Vagina (tissue), 2 donors: ENCODE measurements around the gene CTBP1. TPM values are rescaled to one million over a fixed set of nuclear protein-coding genes. Genes with fewer than 3 reads are reported as not detected.

ENCODE experiments used
- DNase-seq, 2 donors: peaks; one replicate each; pipeline ENCODE4 v3.0.0-alpha.2; 2017; ENCODE audit errors: extremely low spot score in 2 of 2
- H3K27ac ChIP-seq: fragments of 200-600 bp; sonication (generic); one replicate; pipeline ENCODE4 v1.5.1; 2019
- H3K27me3 ChIP-seq: fragments of 200-600 bp; sonication (generic); one replicate; pipeline ENCODE4 v1.5.1; 2019
- H3K36me3 ChIP-seq, 2 donors: fragments of 200-600 bp; sonication (generic); one replicate each; pipeline ENCODE4 v1.5.1; 2017 to 2019
- H3K4me1 ChIP-seq: fragments of 200-600 bp; sonication (generic); one replicate; pipeline ENCODE4 v1.5.1; 2019
- H3K4me3 ChIP-seq, 2 donors: fragments of 200-600 bp; sonication (generic); 1 replicate in 1 of 2; 2 replicates in 1 of 2; pipeline ENCODE4 v1.5.1; 2016 to 2019
- H3K9me3 ChIP-seq: fragments of 200-600 bp; sonication (generic); one replicate; pipeline ENCODE4 v1.5.1; 2019
- POLR2A ChIP-seq, 2 donors: fragments of 450-650 bp; IDR thresholded peaks; one replicate each; pipeline ENCODE4 v1.6.1; 2017; ENCODE audit warnings: antibody characterized with exemption in 2 of 2, mild to moderate bottlenecking in 2 of 2, moderate library complexity in 2 of 2
- POLR2AphosphoS5 ChIP-seq, 2 donors: sonication (generic); formaldehyde crosslinking; IDR thresholded peaks; one replicate each; pipeline ENCODE4 v1.9.0; 2017; ENCODE audit warnings: antibody characterized with exemption in 2 of 2, mild to moderate bottlenecking in 2 of 2, low read depth in 1 of 2; ENCODE audit not compliant: insufficient read depth in 1 of 2
- intact Hi-C: fragments of 100-400 bp; cut with DNase I; formaldehyde crosslinking; loops from one replicate; pipeline ENCODE4 v1.15.1; 2023
- total RNA-seq: library from RNA; depleted of rRNA; stranded (reverse); fragments of >200 nt; gene quantifications from one replicate; pipeline ENCODE4 v1.2.3, GENCODE V29; 2016
- TF ChIP-seq, protein P1 (sequence below), 3 experiments: fragments of 450-650 bp in 2 of 3; fragments of 200-600 bp in 1 of 3; sonication (generic) in 1 of 3; IDR thresholded peaks; one replicate each; pipeline ENCODE4 v1.5.1; 2017 to 2019; ENCODE audit warnings: antibody characterized with exemption in 3 of 3, mild to moderate bottlenecking in 2 of 3, moderate library complexity in 2 of 3

The CTBP1 gene
- total RNA-seq, 1 donor from 2014 or later: 93.1 TPM

DNA sequence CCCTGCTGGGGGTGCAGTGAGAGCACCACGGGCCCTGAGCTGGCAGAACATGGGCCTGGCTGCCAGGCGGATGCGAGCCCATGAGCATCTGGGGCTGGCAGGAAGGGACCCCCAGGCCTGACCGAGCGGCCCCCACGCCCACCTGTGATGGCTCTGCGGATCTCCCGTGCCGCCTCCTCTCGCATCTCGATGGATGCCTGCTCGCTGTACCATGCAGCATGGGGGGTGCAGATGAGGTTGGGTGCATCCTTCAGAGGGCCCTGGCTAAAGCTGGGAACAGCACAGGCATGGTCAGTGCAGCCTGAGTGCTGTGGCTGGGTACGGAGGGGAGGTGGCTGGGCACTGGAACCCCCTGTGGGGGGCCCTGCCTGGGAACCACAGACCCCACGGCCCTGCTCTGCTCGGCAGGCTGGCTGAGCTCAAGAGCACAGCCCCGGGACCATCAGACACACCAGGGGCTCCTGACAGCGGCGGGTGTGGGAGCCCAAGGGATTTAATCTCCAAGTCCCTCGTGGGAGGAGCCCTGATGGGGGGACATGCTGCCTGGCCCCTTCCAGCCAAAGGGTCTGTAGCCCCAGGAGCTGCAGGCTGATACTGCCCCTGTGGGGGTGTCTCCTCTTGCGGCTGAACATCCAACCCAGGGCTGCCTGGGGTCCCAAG is 35.5 kb downstream of the CTBP1 start:
- peaks cover 0 to 24% of the 10 kb centered on the region in 2 donors for H3K36me3 ChIP-seq
- H3K4me1 ChIP-seq: peaks cover 79% of the 10 kb centered on the region
- TF ChIP-seq POLR2AphosphoS5 (IDR thresholded peaks at IDR 0.05; ENCODE audit: insufficient read depth in 1 of 2, low read depth in 1 of 2) (no peak), POLR2A (IDR thresholded peaks at IDR 0.05) (no peak)
- TF ChIP-seq, protein P1, sequence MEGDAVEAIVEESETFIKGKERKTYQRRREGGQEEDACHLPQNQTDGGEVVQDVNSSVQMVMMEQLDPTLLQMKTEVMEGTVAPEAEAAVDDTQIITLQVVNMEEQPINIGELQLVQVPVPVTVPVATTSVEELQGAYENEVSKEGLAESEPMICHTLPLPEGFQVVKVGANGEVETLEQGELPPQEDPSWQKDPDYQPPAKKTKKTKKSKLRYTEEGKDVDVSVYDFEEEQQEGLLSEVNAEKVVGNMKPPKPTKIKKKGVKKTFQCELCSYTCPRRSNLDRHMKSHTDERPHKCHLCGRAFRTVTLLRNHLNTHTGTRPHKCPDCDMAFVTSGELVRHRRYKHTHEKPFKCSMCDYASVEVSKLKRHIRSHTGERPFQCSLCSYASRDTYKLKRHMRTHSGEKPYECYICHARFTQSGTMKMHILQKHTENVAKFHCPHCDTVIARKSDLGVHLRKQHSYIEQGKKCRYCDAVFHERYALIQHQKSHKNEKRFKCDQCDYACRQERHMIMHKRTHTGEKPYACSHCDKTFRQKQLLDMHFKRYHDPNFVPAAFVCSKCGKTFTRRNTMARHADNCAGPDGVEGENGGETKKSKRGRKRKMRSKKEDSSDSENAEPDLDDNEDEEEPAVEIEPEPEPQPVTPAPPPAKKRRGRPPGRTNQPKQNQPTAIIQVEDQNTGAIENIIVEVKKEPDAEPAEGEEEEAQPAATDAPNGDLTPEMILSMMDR (IDR thresholded peaks at IDR 0.05): no peak
- DNase-seq: no peak
- H3K27ac ChIP-seq: no peak overlapping the region
- no peaks in the 10 kb centered on the region for H3K27me3 ChIP-seq
- no peak overlapping the region for H3K4me3 ChIP-seq
- intact Hi-C loops: no loop called here
- H3K9me3 ChIP-seq: no peaks in the 10 kb centered on the region

DNA sequence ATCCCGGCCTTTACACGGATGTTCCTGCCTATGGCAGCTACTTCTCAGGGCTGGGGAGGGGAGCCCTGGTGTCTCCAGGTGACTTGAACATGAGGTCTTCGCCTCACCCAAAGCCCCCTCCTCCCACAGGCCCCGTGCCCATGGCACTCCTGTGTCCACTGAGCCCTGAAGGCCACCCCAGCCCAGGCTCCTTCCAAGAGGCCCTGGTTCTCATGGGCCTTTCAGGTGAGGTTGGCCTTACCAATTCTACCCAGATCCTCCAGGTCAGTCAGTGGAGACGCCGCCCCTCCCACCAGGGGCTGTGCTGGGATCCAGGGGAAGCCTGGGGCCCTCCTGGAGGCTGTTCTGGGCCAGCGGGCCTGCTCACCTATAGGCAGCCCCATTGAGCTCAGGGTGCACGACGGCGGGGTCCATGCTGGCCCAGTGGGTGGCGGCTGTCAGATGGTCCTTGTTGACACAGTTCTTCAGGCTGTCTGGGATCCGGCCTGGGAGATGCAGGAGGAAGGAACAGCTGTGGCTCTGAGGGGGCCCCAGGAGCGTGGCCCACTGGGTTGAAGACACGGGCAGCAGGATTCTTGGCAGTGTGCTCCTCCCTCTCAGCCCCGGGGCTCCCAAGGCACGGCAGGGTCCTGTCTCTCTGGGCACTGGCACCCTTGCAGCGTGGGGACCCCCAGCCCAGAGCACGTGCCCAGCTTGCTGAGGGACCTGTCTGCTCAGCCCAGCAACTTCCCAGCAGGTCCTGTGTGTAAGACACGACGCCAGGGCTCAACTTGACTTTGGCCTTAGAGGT is 36.2 kb downstream of the CTBP1 start:
- DNase-seq: no peak
- TF ChIP-seq, protein P1 (IDR thresholded peaks at IDR 0.05): no peak
- TF ChIP-seq POLR2AphosphoS5 (IDR thresholded peaks at IDR 0.05; ENCODE audit: insufficient read depth in 1 of 2, low read depth in 1 of 2) (no peak), POLR2A (IDR thresholded peaks at IDR 0.05) (no peak)
- Histone ChIP-seq H3K27ac (peak overlapping the region; percentile 83), H3K9me3 (no peaks in the 10 kb centered on the region), H3K4me1 (peaks cover 87% of the 10 kb centered on the region), H3K4me3 (no peak overlapping the region), H3K27me3 (no peaks in the 10 kb centered on the region), H3K36me3 (peaks cover 0 to 24% of the 10 kb centered on the region in 2 donors)
- intact Hi-C loops: no loop called here

DNA sequence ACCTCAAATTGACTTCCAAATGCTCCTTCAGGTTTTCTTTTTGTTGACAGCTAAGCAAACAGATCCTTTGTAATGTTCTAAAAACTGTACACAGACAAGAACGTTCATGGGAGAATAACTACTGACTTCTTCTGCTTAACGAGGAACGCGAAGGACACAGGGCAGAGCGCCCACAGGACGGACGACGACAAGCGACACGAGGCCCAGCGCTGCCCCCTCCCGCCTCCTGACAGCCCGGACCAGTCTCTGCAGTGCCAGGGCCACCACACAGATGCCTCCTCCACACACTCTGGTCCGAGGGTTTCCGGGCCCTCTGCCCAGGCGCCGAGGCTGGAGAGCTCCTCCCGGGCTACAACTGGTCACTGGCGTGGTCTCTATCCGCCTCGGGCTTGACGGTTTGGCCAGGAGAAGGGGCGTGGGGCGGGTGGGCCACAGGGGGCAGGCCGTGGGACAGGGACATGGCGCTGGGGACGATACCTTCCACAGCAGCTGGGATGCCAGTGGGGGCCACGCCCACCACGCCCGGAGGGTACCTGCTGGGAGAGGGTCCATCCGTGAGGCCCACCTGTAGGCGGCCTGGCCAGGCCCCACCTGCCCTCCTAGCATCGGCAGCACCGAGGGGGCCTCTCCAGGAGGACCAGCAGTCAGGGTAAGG is 36.9 kb downstream of the CTBP1 start:
- peaks cover 0 to 24% of the 10 kb centered on the region in 2 donors for H3K36me3 ChIP-seq
- no peaks in the 10 kb centered on the region for H3K27me3 ChIP-seq
- H3K9me3 ChIP-seq: no peaks in the 10 kb centered on the region
- intact Hi-C loops: no loop called here
- H3K4me1 ChIP-seq: peaks cover 94% of the 10 kb centered on the region
- H3K4me3 ChIP-seq: no peak overlapping the region
- no peak for DNase-seq
- TF ChIP-seq, protein P1 (IDR thresholded peaks at IDR 0.05): no peak
- TF ChIP-seq POLR2AphosphoS5 (IDR thresholded peaks at IDR 0.05; ENCODE audit: insufficient read depth in 1 of 2, low read depth in 1 of 2) (no peak), POLR2A (IDR thresholded peaks at IDR 0.05) (no peak)
- peak overlapping the region; percentile 83 for H3K27ac ChIP-seq

DNA sequence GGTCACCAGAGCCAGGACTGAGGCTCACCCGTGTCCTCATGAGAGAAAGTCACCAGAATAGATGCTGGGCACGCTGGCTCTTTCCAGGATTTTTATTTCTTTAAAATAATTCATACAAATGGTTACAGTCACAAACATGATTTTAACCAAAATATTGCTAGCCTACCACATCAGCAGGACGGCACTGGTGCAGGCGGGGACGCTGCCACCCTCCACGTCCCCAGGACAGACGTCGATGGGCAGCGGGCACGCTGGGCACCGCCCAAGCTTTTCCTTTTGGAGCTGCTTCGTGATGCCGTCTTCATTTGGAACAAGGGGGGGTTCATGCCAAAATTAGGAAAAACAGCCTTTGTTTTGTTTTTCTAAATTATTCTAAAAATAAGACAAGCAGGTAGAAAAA is 37.6 kb downstream of the CTBP1 start:
- Histone ChIP-seq H3K9me3 (no peaks in the 10 kb centered on the region), H3K4me1 (peaks cover 98% of the 10 kb centered on the region), H3K36me3 (peaks cover 0 to 24% of the 10 kb centered on the region in 2 donors), H3K4me3 (no peak overlapping the region), H3K27me3 (no peaks in the 10 kb centered on the region), H3K27ac (peak overlapping the region; percentile 83)
- DNase-seq: no peak
- intact Hi-C loops: no loop called here
- TF ChIP-seq, protein P1 (IDR thresholded peaks at IDR 0.05): no peak
- TF ChIP-seq POLR2AphosphoS5 (IDR thresholded peaks at IDR 0.05; ENCODE audit: insufficient read depth in 1 of 2, low read depth in 1 of 2): no peak
- TF ChIP-seq POLR2A (IDR thresholded peaks at IDR 0.05): no peak
